Activated gamma-delta T cell (primary cell): ENCODE data around the gene UBE2I.

ENCODE experiments used
- DNase-seq: peaks from one replicate; lab custom pipeline; 2025; lab: John Stamatoyannopoulos, UW

Gene UBE2I

GRCh38 chr16:1330931-1331711 is 21.7 kb downstream of the UBE2I start:
- DNase-seq = no peak

GRCh38 chr16:1331712-1332617 is 22.5 kb downstream of the UBE2I start:
- no peak for DNase-seq

GRCh38 chr16:1332618-1333148 is 23.2 kb downstream of the UBE2I start:
- no peak for DNase-seq

- DNase-seq = peak; percentile 51
Observed at GRCh38 chr16:1333149-1333812, 23.8 kb downstream of the UBE2I start, which contains the start of gene BAIAP3. BAIAP3 (plus strand) TSS chr16:1333645; CDS start chr16:1338550, 4,905 bp downstream.

GRCh38 chr16:1333854-1334700 is 24.6 kb downstream of the UBE2I start:
- DNase-seq = no peak

- no peak for DNase-seq
Observed at GRCh38 chr16:1334739-1335138, 25.3 kb downstream of the UBE2I start.

GRCh38 chr16:1335211-1335971 is 26.0 kb downstream of the UBE2I start:
- DNase-seq = no peak

GRCh38 chr16:1335996-1336395 is 26.6 kb downstream of the UBE2I start:
- DNase-seq = no peak

- DNase-seq = no peak
Observed at GRCh38 chr16:1336619-1337018, 27.2 kb downstream of the UBE2I start.

GRCh38 chr16:1337486-1337885 is 28.1 kb downstream of the UBE2I start:
- no peak for DNase-seq

- no peak for DNase-seq
Observed at GRCh38 chr16:1338119-1338730, 28.8 kb downstream of the UBE2I start.

GRCh38 chr16:1338855-1339675 is 29.6 kb downstream of the UBE2I start:
- DNase-seq = no peak

- DNase-seq = no peak
Observed at GRCh38 chr16:1340730-1341494, 31.5 kb downstream of the UBE2I start.

GRCh38 chr16:1341495-1342420 is 32.3 kb downstream of the UBE2I start:
- DNase-seq = no peak

GRCh38 chr16:1342526-1343427 is 33.3 kb downstream of the UBE2I start:
- DNase-seq = peak; percentile 87
